KMS-11 (cell line): Measurements from ENCODE around the gene STK32B.

ENCODE experiments used
- H2AFZ ChIP-seq: fragments of 200-600 bp; sonication (generic); 2 replicates; pipeline ENCODE4 v1.6.1; 2016; ENCODE audit warnings: antibody characterized with exemption, mixed run types, low read depth
- H3K27ac ChIP-seq: fragments of 200-600 bp; sonication (generic); 2 replicates; pipeline ENCODE4 v1.6.1; 2016; ENCODE audit warnings: mild to moderate bottlenecking, mixed run types
- H3K27me3 ChIP-seq: fragments of 200-600 bp; sonication (generic); 2 replicates; pipeline ENCODE4 v1.6.1; 2017; ENCODE audit warnings: mild to moderate bottlenecking, low read depth, mixed run types, moderate library complexity; ENCODE audit not compliant: insufficient read depth
- H3K36me3 ChIP-seq: fragments of 200-600 bp; sonication (generic); 2 replicates; pipeline ENCODE4 v1.6.1; 2017; ENCODE audit warnings: mild to moderate bottlenecking, mixed run types; ENCODE audit not compliant: insufficient read depth
- H3K4me1 ChIP-seq: fragments of 200-600 bp; sonication (generic); 2 replicates; pipeline ENCODE4 v1.6.1; 2016; ENCODE audit warnings: mild to moderate bottlenecking, low read depth, mixed run types; ENCODE audit not compliant: poor library complexity, severe bottlenecking
- H3K4me2 ChIP-seq: fragments of 200-600 bp; sonication (generic); 2 replicates; pipeline ENCODE4 v1.7.0; 2016; ENCODE audit warnings: mild to moderate bottlenecking, mixed run types
- H3K4me3 ChIP-seq: fragments of 200-600 bp; sonication (generic); IDR thresholded peaks from 2 replicates; pipeline ENCODE4 v1.6.1; 2017; ENCODE audit warnings: low read depth, low read length, mixed read lengths; ENCODE audit not compliant: insufficient read depth
- H3K79me2 ChIP-seq: fragments of 200-600 bp; sonication (generic); 2 replicates; pipeline ENCODE4 v1.6.1; 2016; ENCODE audit warnings: low read depth, mixed run types; ENCODE audit not compliant: insufficient read depth
- H3K9ac ChIP-seq: fragments of 200-600 bp; sonication (generic); 2 replicates; pipeline ENCODE4 v1.6.1; 2016; ENCODE audit warnings: mild to moderate bottlenecking, mixed run types
- H4K20me1 ChIP-seq: fragments of 200-600 bp; sonication (generic); 2 replicates; pipeline ENCODE4 v1.6.1; 2016; ENCODE audit warnings: mild to moderate bottlenecking, mixed run types; ENCODE audit not compliant: insufficient read depth
- TF ChIP-seq, protein P1 (sequence below): fragments of 200-600 bp; sonication (generic); conservative IDR thresholded peaks from 2 replicates; pipeline ENCODE4 v1.6.1; 2017; ENCODE audit warnings: low read depth, mild to moderate bottlenecking, antibody characterized with exemption, low read length, moderate library complexity, mixed read lengths

Gene STK32B

GRCh38 chr4:5372198-5372597 lies 320.9 kb downstream of the STK32B start:
- H3K27ac ChIP-seq: no peak overlapping the region
- TF ChIP-seq, protein P1, sequence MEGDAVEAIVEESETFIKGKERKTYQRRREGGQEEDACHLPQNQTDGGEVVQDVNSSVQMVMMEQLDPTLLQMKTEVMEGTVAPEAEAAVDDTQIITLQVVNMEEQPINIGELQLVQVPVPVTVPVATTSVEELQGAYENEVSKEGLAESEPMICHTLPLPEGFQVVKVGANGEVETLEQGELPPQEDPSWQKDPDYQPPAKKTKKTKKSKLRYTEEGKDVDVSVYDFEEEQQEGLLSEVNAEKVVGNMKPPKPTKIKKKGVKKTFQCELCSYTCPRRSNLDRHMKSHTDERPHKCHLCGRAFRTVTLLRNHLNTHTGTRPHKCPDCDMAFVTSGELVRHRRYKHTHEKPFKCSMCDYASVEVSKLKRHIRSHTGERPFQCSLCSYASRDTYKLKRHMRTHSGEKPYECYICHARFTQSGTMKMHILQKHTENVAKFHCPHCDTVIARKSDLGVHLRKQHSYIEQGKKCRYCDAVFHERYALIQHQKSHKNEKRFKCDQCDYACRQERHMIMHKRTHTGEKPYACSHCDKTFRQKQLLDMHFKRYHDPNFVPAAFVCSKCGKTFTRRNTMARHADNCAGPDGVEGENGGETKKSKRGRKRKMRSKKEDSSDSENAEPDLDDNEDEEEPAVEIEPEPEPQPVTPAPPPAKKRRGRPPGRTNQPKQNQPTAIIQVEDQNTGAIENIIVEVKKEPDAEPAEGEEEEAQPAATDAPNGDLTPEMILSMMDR: no peak
- H3K9ac ChIP-seq: no peak overlapping the region
- H3K27me3 ChIP-seq: no peaks in the 10 kb centered on the region
- H3K4me3 ChIP-seq: no peak overlapping the region
- no peak overlapping the region for H2AFZ ChIP-seq
- no peaks in the 10 kb centered on the region for H3K4me1 ChIP-seq
- H4K20me1 ChIP-seq: no peaks in the 10 kb centered on the region
- no peak overlapping the region for H3K4me2 ChIP-seq
- H3K79me2 ChIP-seq: no peaks in the 10 kb centered on the region
- H3K36me3 ChIP-seq: no peaks in the 10 kb centered on the region

DNA sequence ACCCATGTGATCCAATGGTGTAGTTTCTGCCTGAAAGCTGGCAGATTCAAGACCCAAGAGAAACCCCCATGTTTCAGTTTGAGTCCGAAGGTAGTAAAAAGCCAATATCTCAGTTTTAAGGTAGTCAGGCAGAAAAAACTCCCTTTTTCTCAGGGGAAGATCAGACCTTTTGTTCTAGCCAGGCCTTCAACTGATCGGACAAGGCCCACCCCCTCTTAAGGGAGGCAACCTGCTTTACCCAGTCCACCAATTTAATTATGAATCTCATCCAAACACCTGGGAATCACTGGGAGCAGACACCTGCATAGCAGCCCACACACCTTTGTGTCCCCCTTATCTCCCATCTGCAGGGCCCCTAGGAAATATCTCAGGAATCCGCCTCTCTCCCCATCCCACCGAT lies 322.0 kb downstream of the STK32B start:
- no peak overlapping the region for H2AFZ ChIP-seq
- TF ChIP-seq, protein P1: no peak
- no peak overlapping the region for H3K4me2 ChIP-seq
- H3K4me1 ChIP-seq: no peaks in the 10 kb centered on the region
- H3K27me3 ChIP-seq: no peaks in the 10 kb centered on the region
- no peaks in the 10 kb centered on the region for H4K20me1 ChIP-seq
- H3K36me3 ChIP-seq: no peaks in the 10 kb centered on the region
- H3K79me2 ChIP-seq: no peaks in the 10 kb centered on the region
- no peak overlapping the region for H3K27ac ChIP-seq
- H3K4me3 ChIP-seq: no peak overlapping the region
- no peak overlapping the region for H3K9ac ChIP-seq

- H3K9ac ChIP-seq: no peak overlapping the region
- no peaks in the 10 kb centered on the region for H4K20me1 ChIP-seq
- H3K79me2 ChIP-seq: no peaks in the 10 kb centered on the region
- H3K27me3 ChIP-seq: no peaks in the 10 kb centered on the region
- H3K4me1 ChIP-seq: no peaks in the 10 kb centered on the region
- H3K4me3 ChIP-seq: no peak overlapping the region
- TF ChIP-seq, protein P1: no peak
- no peak overlapping the region for H2AFZ ChIP-seq
- no peak overlapping the region for H3K4me2 ChIP-seq
- no peaks in the 10 kb centered on the region for H3K36me3 ChIP-seq
- H3K27ac ChIP-seq: no peak overlapping the region
Measured at GRCh38 chr4:5374592-5374991, 323.3 kb downstream of the STK32B start.

- Histone ChIP-seq H4K20me1 (no peaks in the 10 kb centered on the region), H3K9ac (no peak overlapping the region), H3K36me3 (no peaks in the 10 kb centered on the region), H3K4me2 (no peak overlapping the region), H3K27ac (no peak overlapping the region), H3K4me3 (no peak overlapping the region), H3K4me1 (no peaks in the 10 kb centered on the region), H2AFZ (no peak overlapping the region), H3K79me2 (no peaks in the 10 kb centered on the region), H3K27me3 (no peaks in the 10 kb centered on the region)
- TF ChIP-seq, protein P1: no peak
Measured at GRCh38 chr4:5374994-5375393, 323.7 kb downstream of the STK32B start.

DNA sequence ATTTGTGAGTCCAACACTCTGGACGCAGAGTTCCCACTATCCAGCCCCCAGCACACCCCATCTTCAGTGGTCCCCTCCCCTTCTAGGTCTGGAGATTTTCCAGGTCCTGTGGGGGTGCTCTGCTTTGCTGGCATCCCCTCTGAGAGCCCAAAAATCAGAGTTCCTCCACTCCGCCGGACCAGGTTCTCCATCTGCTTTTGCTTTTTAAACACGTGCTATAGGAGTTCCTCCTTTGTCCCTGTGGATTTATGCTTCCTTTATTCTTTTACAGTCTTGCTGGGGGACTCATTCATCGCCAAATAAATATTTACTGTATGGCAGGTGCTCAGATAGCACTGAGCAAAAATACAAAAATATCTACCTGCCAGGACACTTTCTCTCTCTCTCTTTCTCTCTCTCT lies 324.7 kb downstream of the STK32B start:
- no peak overlapping the region for H3K9ac ChIP-seq
- TF ChIP-seq, protein P1: no peak
- no peaks in the 10 kb centered on the region for H3K27me3 ChIP-seq
- no peak overlapping the region for H3K4me2 ChIP-seq
- H3K79me2 ChIP-seq: no peaks in the 10 kb centered on the region
- H3K4me1 ChIP-seq: no peaks in the 10 kb centered on the region
- H4K20me1 ChIP-seq: no peaks in the 10 kb centered on the region
- H3K27ac ChIP-seq: no peak overlapping the region
- H3K36me3 ChIP-seq: no peaks in the 10 kb centered on the region
- no peak overlapping the region for H2AFZ ChIP-seq
- H3K4me3 ChIP-seq: no peak overlapping the region
